ENCODE results near the gene TGFA. TPM values are rescaled to one million over a fixed set of nuclear protein-coding genes. Genes with fewer than 3 reads are reported as not detected.

TGFA gene
- total and polyA plus RNA-seq, 10 of the 15 experiments (the other 5 are each of a cell fraction or from before 2014, with no cell fraction given) = 0.03 to 0.23 TPM; not detected in 8

- intact Hi-C loops (cut with micrococcal nuclease; ENCODE audit: unreplicated experiment) (no loop called here), in situ Hi-C loops (cut with MboI) (no loop called here)
- Histone ChIP-seq H3K4me2 (ENCODE audit: control insufficient read depth, insufficient read depth) (no peak overlapping the region), H3K36me3 (ENCODE audit: control insufficient read depth in 2 of 2, insufficient read depth in 2 of 2, low read length in 1 of 2) (no peaks in the 10 kb centered on the region), H3K4me3 (no peak overlapping the region), H3K9ac (ENCODE audit: control insufficient read depth, insufficient read depth, low read length) (no peak overlapping the region), H3K27me3 (replicated peaks in 1 of 2; ENCODE audit: control insufficient read depth in 2 of 2, insufficient read depth in 2 of 2, low read length in 1 of 2) (no peaks in the 10 kb centered on the region), H3K9me3 (replicated peaks; ENCODE audit: control insufficient read depth, insufficient read depth, low read length) (no peaks in the 10 kb centered on the region), H2AFZ (ENCODE audit: control insufficient read depth, low read depth, low read length) (no peak overlapping the region), H3K4me1 (ENCODE audit: control insufficient read depth, insufficient read depth, low read length) (peaks cover 11% of the 10 kb centered on the region), H4K20me1 (ENCODE audit: control insufficient read depth, insufficient read depth) (0 out of 2 replicates have a peak, but pooled peaks cover 3% of the 10 kb centered on the region), H3K79me2 (ENCODE audit: control insufficient read depth, insufficient read depth, low read length) (no peaks in the 10 kb centered on the region), H3K27ac (ENCODE audit: control insufficient read depth, insufficient read depth) (no peak overlapping the region)
- FAIRE-seq = no peak
- ChIA-PET CTCF (no interaction called here), POLR2A (interaction anchor here (0.7 kb wide), 1 partner anchor 45 kb away, joined by 3 read pairs; no protein-coding TSS in a partner anchor), SMC1A (ENCODE audit: uncharacterized antibody, unreplicated experiment) (interaction anchor here (1.2 kb wide), 1 partner anchor 17 kb away, joined by 4 read pairs; no protein-coding TSS in a partner anchor), RAD21 (ENCODE audit: unreplicated experiment) (no interaction called here)
- BruUV-seq (replicated peaks) = no TSS peak
- no peak for TF ChIP-seq SREBF1 (IDR thresholded peaks at IDR 0.05; ENCODE audit: low read length)
- TF ChIP-seq ZNF622 (IDR thresholded peaks at IDR 0.05) = no peak
- no peak for TF ChIP-seq NR2C1 (IDR thresholded peaks at IDR 0.05)
- TF ChIP-seq ESRRA (IDR thresholded peaks at IDR 0.05; ENCODE audit: low read length) = no peak
- TF ChIP-seq NFYA (IDR thresholded peaks at IDR 0.05; ENCODE audit: borderline replicate concordance, low read depth, low read length) = no peak
- no peak for TF ChIP-seq ETV6 (conservative IDR thresholded peaks at IDR 0.05 in 1 of 2, IDR thresholded peaks at IDR 0.05 in 1 of 2; ENCODE audit: borderline replicate concordance in 1 of 2, low read depth in 1 of 2)
- TF ChIP-seq ATF3 (IDR thresholded peaks at IDR 0.05; ENCODE audit: borderline replicate concordance, extremely low read depth, low read depth, low read length) = no peak
- no peak for TF ChIP-seq PAX5 (IDR thresholded peaks at IDR 0.05; ENCODE audit: borderline replicate concordance, low read depth, low read length)
- no peak for TF ChIP-seq ZNF274 (IDR thresholded peaks at IDR 0.05; ENCODE audit: insufficient read depth, insufficient read length)
- DNase-seq (ENCODE audit: low read depth, low spot score) = no peak
- WGBS (ENCODE audit: insufficient coverage, insufficient replicate concordance, low lambda C conversion rate, missing lambda C conversion rate) = 67% methylated on average over 15 of the region's 15 CpGs
- ATAC-seq = no peak
Measured at GRCh38 chr2:70514612-70515055, 39.0 kb downstream of the TGFA start.
